ENCODE results near the gene MUC2.

Gene MUC2

GRCh38 chr11:1074244-1075221, at the start of gene MUC2:
Gene MUC2 (plus strand): TSS chr11:1074874.
- no peak for DNase-seq

GRCh38 chr11:1025410-1026162, 49.1 kb upstream of the MUC2 start:
- no peak for DNase-seq

GRCh38 chr11:1026163-1026450, 48.6 kb upstream of the MUC2 start:
- DNase-seq: no peak

GRCh38 chr11:1026641-1027482, 47.8 kb upstream of the MUC2 start:
- DNase-seq: no peak

- no peak for DNase-seq
These were observed 47.0 kb upstream of the MUC2 start for GRCh38 chr11:1027483-1028290.

GRCh38 chr11:1028291-1028540, 46.5 kb upstream of the MUC2 start:
- no peak for DNase-seq

GRCh38 chr11:1028616-1029015, 46.1 kb upstream of the MUC2 start:
- no peak for DNase-seq

GRCh38 chr11:1029051-1029450, 45.6 kb upstream of the MUC2 start:
- no peak for DNase-seq

- DNase-seq: peak; percentile 14
These were observed 45.0 kb upstream of the MUC2 start for GRCh38 chr11:1029654-1030053.

- DNase-seq: no peak
These were observed 44.6 kb upstream of the MUC2 start for GRCh38 chr11:1030086-1030485.

- no peak for DNase-seq
These were observed 44.1 kb upstream of the MUC2 start for GRCh38 chr11:1030556-1030955.

- no peak for DNase-seq
These were observed 43.4 kb upstream of the MUC2 start for GRCh38 chr11:1031121-1031899.

- DNase-seq: no peak
These were observed 42.3 kb upstream of the MUC2 start for GRCh38 chr11:1032310-1032891.

GRCh38 chr11:1033016-1033798, 41.5 kb upstream of the MUC2 start:
- DNase-seq: no peak

- peak; percentile 11 for DNase-seq
These were observed 40.7 kb upstream of the MUC2 start for GRCh38 chr11:1034001-1034400.

GRCh38 chr11:1034456-1035295, 40.0 kb upstream of the MUC2 start:
- DNase-seq: no peak

GRCh38 chr11:1035577-1036283, 38.9 kb upstream of the MUC2 start:
- DNase-seq: no peak

- no peak for DNase-seq
These were observed 38.3 kb upstream of the MUC2 start, which contains the start of gene MUC6 for GRCh38 chr11:1036303-1036923. Gene MUC6 (minus strand): TSS chr11:1036718. CDS start chr11:1036655, 63 bp downstream.

Data from RPMI8226 (cell line).